AG09319 (cell line): ENCODE data around the gene P2RX3.
A peak's percentile ranks its signal among the peaks of the same experiment; 100 is the strongest.

Experiments
- DNase-seq: peaks from one replicate; pipeline ENCODE4 v3.0.0-alpha.2; 2010; ENCODE audit warnings: low read depth; ENCODE audit errors: extremely low read depth
- TF ChIP-seq, protein P1 (sequence below): IDR thresholded peaks from 2 replicates; pipeline ENCODE4 v1.5.1; 2011; ENCODE audit warnings: low read depth, mild to moderate bottlenecking, inconsistent platforms, low read length, moderate library complexity

Gene P2RX3

GRCh38 chr11:57377107-57377506 is 39.0 kb downstream of the P2RX3 start:
- no peak for DNase-seq
- TF ChIP-seq, protein P1, sequence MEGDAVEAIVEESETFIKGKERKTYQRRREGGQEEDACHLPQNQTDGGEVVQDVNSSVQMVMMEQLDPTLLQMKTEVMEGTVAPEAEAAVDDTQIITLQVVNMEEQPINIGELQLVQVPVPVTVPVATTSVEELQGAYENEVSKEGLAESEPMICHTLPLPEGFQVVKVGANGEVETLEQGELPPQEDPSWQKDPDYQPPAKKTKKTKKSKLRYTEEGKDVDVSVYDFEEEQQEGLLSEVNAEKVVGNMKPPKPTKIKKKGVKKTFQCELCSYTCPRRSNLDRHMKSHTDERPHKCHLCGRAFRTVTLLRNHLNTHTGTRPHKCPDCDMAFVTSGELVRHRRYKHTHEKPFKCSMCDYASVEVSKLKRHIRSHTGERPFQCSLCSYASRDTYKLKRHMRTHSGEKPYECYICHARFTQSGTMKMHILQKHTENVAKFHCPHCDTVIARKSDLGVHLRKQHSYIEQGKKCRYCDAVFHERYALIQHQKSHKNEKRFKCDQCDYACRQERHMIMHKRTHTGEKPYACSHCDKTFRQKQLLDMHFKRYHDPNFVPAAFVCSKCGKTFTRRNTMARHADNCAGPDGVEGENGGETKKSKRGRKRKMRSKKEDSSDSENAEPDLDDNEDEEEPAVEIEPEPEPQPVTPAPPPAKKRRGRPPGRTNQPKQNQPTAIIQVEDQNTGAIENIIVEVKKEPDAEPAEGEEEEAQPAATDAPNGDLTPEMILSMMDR = no peak

DNA sequence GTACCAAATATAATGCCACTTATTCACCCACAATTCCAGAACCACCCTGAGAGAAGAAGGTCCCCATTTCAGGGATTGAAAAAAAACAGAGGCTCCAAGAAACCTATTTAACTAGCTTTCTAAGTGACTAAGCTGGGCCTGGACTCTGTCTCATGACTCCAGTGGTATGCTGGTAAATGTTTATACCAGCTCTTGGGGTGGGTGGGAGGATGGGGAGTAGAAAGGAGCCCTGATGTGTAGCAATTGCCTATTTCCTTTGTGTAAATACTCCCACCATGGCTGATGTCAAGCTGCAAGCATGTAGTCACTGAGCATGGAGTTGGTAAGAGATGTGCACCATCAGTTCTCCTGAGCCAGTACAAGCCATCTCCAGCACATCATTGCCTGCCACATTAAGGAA is 40.0 kb downstream of the P2RX3 start:
- no peak for DNase-seq

DNA sequence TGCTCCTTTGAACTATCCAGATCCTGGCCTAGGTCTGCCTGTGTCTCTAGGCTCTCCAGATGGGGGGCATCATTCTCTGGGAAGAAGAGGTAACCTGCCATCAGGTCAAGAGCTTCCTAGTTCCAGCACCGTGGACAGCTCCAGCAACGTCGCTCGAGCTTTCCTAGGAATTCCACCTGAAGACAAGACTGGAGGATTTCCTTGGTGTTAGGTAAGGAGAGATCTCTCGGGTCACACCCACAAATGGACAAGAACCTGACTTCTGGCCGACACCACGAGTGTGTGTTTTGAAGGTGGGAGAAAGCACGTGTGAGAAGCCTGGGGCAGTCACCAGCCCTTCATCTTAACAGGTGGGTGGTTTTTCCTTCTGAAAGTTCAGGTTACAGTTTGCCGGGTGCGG is 41.6 kb downstream of the P2RX3 start:
- no peak for DNase-seq
- TF ChIP-seq, protein P1 = no peak

More for the DNA sequence above, 40.0 kb downstream of the P2RX3 start:
- TF ChIP-seq, protein P1 = no peak

- DNase-seq = no peak
- TF ChIP-seq, protein P1 = no peak
Observed at GRCh38 chr11:57380975-57381374, 42.8 kb downstream of the P2RX3 start, which contains the start of gene PRG3. TSS of gene PRG3 (minus strand) at chr11:57381150. CDS start at chr11:57380708, 442 bp downstream.

- TF ChIP-seq, protein P1 = no peak
- DNase-seq = no peak
Observed at GRCh38 chr11:57386178-57386940, 48.2 kb downstream of the P2RX3 start.

DNA sequence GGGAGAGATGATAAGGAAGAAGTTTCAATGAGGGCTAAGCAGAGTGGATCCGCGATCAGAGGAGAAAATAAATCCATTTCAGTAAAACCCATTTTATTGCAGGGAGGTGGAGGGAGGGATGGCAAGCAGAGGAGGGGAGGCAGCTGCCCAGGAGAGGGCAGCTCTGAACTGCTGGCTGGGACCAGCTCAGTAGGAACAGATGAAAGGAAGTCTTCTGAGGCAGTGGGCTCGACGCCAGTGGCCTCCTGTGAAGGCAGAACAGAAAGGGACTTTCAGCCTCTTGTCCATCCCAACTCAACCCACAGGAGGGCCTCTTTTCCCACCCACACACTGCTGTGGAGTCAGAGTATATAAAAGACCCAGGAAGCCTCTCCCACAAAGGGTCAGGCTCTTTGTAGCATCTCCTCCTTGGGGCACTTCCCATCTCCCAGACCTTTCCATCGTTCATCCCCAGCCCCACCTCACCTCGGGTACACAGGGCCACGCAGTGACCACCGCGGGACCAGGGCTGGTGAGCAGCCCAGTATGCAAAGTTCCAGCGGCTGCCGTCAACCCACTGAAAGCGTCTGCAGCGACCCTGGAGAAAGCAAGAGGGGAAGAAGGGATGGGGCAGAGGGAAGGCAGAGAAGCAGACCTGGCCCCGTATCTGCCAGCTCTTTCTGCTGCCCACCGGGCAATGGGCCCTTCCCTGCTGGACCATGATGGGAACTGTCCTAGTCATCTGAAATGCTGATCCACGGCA is 49.3 kb downstream of the P2RX3 start:
- no peak for DNase-seq
- TF ChIP-seq, protein P1 = peak; percentile 4; the same call in 1 of the 2 replicates

- TF ChIP-seq, protein P1 = no peak
- no peak for DNase-seq
Observed at GRCh38 chr11:57390535-57390934, 52.4 kb downstream of the P2RX3 start, which contains the start of gene PRG2. TSS of gene PRG2 (minus strand) at chr11:57390650. CDS start at chr11:57389944, 706 bp downstream.
